ENCODE results near the gene ACOT4.
"Not testable (repeated sequence)": the region's sequence is repeated elsewhere in the genome, so short reads cannot be mapped to it uniquely, and the experiment has no call there.

Gene ACOT4

GRCh38 chr14:73634011-73634833 is 42.5 kb downstream of the ACOT4 start:
- no peak for DNase-seq (ENCODE audit: low read depth)

GRCh38 chr14:73636355-73636754 is 44.7 kb downstream of the ACOT4 start:
- DNase-seq (ENCODE audit: low read depth) = not testable (repeated sequence)

- no peak for DNase-seq (ENCODE audit: low read depth)
These were observed 46.2 kb downstream of the ACOT4 start for GRCh38 chr14:73637830-73638229.

- no peak for DNase-seq (ENCODE audit: low read depth)
These were observed 49.2 kb downstream of the ACOT4 start for GRCh38 chr14:73640796-73641365.

- peak; percentile 82 for DNase-seq (ENCODE audit: low read depth)
These were observed 53.0 kb downstream of the ACOT4 start, which contains the start of gene DNAL1 for GRCh38 chr14:73644531-73645247. Gene DNAL1, plus strand, starts transcription at chr14:73644986. Its CDS starts 54 bp downstream, at chr14:73645040.

- no peak for DNase-seq (ENCODE audit: low read depth)
These were observed 53.6 kb downstream of the ACOT4 start for GRCh38 chr14:73645248-73645610.

Data from stromal cell of bone marrow (primary cell).